ENCODE results near the gene TSR1. TPM values are rescaled to one million over a fixed set of nuclear protein-coding genes. Genes with fewer than 3 reads are reported as not detected.
A peak's percentile ranks its signal among the peaks of the same experiment; 100 is the strongest.

TSR1 gene
- polyA plus RNA-seq, 4 donors = 33.6 to 44.5 (median 38.5) TPM

DNA sequence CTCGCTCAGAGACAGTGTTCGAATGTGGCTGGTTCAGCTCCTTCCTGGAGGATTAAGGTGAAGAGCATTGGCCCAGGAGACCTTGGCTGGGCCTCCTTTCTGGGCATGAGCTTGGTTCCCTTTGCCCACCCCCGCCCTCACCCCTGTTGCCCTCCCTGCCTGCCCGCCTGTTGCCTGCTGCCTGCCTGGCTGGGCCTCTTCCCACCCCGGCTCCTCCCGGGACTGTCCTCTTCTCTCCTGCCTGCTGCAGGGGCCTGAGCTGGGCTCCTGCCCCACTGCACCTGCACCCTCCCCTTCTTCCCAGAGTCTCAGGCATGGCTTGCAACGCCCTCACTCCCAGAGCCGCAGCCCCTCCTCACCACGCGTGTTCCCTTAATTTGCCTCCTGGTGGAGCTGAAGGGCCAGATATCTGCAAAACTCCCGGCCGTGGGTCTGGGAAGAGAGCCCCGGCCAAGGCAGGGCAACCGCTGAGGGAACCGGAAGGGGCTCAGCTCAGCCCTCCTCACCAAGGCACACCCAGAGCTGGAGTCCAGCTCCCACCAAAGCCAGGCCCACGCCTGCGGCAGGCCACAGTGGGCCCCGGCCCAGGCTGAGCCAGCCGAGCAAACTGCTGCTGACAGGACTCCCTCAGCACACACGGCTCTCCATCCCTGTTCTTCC, 33.4 kb upstream of the TSR1 start:
- DNase-seq (ENCODE audit: low read depth in 4 of 4, low spot score in 2 of 4) = no peak

DNA sequence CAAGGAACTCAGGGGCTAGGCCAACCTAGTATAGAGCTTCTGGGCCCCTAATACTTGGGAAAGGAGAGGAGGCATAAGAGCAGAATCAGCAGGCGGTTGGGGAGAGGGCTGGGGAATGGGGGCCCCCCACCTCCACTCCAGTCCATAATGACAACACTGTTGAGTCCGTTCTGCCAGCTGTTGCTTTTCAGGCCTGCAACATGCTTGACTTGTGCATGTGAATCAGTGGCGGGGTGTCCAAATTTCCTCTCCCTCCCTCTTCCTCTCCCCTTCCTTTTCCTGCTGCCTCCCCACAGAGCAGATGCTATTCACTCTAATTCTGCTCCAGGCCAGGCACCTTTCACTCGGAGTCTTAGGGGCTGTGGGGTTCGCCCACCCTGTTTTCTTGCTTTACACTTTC, 32.8 kb upstream of the TSR1 start:
- no peak for DNase-seq (ENCODE audit: low read depth in 4 of 4, low spot score in 2 of 4)

DNA sequence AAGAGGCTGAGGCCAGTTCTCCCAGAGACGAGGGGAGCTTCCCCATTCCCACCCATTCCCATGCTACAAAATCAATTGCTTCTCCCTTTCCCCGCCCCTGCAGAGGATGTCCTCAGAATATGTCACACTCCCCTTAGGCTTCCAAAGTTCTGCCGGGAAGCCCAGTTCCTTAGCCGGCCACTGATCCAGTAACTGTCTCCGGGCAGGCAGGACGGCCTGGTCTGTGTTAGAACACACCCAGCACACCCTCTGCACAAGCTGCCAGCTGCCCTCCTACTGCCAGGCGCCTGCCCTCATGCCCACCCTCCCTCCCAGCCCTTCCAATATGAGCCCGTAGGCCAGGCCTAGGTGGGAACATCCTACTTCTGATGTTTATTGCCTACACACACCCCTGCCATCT, 32.1 kb upstream of the TSR1 start:
- DNase-seq (ENCODE audit: low read depth in 4 of 4, low spot score in 2 of 4) = no peak

DNA sequence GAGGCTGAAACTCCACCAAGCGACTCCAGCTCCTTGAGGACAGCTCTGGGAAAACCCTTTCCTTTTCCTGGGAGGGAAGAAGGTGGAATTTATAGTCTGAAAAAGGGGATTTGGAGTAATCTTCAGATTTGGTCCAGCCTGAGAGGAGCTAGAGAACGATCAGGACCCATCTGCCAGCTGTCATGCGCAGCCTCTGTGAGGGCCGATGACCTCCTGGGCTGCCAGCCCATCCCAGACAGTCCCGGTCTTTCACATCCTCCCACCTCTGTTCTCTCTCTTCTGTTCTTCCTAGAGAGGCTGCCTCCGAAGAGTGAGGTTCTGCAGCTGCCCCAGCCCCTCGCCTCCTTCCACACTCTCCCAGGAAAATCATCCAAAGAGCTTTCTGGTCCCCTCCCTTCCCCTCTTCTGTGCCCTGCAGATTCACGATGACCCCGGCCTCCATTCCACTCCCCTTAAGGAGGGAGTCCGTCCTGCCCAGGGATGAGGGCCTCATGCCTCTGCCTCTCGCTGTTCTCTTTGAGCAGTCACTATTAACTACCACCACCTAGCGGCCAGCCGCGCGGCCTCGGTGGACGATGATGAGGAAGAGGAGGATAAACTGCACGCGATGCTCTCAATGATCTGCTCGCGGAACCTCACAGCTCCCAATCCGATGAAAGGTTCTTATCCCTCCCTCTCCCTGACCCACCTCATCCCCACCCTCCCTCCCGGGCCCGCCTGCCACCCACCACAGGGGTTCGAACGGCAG, 30.7 kb upstream of the TSR1 start:
- DNase-seq (ENCODE audit: low read depth in 4 of 4, low spot score in 2 of 4) = no peak

DNA sequence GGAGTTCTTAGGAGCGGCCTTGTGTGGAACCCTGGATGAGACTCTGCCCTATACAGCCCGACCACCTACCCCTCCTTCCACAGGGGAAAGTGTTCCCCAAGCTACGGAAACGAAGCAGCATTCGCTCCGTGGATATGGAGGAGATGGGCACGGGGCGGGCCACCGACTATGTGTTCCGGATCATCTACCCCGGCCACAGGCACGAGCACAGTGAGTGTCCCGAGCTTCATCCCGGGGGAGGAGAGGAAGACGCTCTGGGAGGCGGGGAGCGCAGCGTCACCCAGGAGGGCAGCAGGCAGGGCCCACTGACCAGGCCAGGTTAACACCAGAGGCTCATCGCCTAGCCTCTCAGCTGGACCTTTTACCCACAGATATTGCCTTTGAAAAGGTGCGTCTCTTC, 28.9 kb upstream of the TSR1 start:
- DNase-seq (ENCODE audit: low read depth in 4 of 4, low spot score in 2 of 4) = no peak

DNA sequence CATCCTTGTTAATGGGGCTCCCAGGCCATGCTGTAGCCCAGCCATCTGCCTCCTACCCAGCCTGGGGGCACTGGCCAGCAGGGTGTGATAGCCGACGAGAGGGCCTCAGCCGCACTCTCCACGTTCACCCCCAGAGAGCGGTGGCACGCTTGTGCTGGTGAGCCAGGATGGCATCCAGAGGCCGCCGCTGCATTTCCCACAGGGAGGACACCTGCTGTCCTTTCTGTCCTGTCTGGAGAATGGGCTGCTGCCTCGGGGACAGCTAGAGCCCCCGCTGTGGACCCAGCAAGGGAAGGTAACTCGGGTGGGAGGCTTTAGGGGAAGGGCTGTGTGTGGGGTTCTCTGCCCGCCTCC, 28.5 kb upstream of the TSR1 start:
- no peak for DNase-seq (ENCODE audit: low read depth in 4 of 4, low spot score in 2 of 4)

DNA sequence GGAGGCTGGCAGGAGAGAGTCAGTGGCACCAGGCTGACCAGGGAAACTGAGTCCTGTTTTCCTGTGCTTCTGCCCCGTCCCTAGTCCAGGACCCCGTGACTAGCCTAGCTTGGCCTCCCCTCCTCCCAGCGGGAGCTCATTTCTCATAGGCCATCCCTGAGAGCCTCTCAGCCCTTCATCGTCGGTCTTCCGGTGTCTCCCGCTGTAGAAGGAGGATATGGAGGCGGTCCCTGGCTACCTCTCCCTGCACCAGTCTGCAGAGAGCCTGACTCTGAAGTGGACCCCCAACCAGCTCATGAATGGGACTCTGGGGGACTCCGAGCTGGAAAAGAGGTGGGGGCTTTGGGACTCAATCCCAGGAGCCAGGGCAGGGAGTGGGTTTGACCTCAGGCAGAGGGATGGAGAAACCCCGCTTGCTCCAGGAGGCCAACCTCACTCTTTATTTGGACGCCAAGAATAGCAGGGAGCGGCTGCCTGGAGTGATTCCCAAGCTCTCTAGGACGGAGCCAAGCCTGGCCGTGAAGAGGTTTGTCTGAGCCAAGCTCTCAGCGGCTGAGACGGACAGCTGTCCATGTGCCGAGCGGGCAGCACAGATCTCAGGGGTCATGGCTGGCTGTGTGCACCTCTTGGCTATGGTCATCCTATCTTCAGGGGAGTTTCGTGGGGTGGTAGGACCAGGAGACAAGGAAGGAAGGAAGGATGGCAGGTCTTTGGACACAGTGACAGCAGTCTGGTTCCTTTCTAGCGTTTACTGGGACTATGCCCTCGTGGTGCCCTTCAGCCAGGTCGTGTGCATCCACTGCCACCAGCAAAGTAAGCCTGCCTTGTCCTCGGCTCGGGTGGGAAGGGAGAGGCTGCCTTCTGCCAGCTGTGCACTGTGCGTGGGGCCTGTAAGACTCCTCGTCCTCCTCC, 27.9 kb upstream of the TSR1 start:
- no peak for DNase-seq (ENCODE audit: low read depth in 4 of 4, low spot score in 2 of 4)

DNA sequence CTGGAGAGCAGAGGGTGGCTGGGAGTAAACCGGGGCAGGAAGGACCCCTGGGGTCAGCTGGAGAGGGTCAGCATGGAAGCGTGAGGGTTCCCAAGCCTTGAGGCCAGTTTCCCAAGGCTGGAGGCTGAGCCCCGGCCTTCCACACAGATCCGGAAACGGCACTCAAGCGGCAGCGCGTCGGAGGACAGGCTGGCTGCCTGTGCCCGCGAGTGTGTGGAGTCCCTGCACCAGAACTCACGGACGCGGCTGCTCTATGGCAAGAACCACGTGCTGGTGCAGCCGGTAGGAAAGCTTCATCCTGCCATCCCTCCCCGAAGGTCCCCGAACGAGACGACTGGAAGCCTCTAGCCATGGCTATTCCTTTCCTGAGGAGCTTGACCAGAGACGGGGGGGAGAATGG, 27.1 kb upstream of the TSR1 start:
- no peak for DNase-seq (ENCODE audit: low read depth in 4 of 4, low spot score in 2 of 4)

DNA sequence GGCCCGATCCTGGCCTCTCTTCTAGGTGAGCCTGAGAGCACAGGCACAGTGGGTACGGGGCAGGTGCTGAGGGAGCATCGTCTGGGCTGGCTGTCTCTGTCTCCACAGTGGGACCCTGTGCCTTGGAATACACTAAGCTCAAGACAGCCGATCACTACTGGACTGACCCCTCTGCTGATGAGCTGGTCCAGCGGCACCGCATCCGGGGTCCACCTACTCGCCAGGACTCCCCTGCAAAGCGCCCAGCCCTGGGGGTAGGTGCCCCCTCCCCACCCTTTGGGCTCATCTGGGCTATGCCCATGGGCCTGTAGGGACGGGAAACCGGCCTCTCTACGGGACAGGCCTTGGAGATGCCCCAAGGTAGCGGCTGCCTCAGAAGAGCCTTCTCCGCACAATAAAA, 26.6 kb upstream of the TSR1 start:
- DNase-seq (ENCODE audit: low read depth in 4 of 4, low spot score in 2 of 4) = no peak

DNA sequence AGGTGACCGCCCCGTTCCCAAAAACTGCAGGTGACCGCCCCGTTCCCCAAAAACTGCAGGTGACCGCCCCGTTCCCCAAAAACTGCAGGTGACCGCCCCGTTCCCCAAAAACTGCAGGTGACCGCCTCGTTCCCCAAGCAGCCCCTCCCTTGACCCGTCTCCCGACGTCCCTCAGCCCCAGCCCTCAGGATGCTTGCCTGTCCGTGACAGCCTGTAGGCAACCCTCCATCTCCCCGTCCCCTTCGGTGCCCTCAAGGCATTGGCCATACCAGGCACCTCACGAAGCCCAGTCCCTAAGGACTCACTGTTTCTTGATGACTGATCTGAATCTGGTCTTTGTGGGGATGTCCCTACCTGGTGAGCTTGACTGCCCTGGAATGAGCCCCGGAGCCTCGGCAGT, 26.2 kb upstream of the TSR1 start:
- no peak for DNase-seq (ENCODE audit: low read depth in 4 of 4, low spot score in 2 of 4)

DNA sequence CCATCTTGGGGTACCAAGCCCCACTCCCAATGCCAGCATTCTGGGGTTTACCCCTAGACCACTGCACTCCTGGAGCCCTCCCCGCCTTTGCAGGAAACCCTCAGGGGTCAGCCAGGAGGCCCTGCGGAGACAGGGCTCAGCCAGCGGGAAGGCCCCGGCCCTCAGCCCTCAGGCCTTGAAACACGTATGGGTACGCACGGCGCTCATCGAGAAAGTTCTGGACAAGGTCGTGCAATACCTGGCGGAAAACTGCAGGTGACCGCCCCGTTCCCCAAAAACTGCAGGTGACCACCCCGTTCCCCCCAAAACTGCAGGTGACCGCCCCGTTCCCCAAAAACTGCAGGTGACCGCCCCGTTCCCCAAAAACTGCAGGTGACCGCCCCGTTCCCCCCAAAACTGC, 25.8 kb upstream of the TSR1 start:
- no peak for DNase-seq (ENCODE audit: low read depth in 4 of 4, low spot score in 2 of 4)

DNA sequence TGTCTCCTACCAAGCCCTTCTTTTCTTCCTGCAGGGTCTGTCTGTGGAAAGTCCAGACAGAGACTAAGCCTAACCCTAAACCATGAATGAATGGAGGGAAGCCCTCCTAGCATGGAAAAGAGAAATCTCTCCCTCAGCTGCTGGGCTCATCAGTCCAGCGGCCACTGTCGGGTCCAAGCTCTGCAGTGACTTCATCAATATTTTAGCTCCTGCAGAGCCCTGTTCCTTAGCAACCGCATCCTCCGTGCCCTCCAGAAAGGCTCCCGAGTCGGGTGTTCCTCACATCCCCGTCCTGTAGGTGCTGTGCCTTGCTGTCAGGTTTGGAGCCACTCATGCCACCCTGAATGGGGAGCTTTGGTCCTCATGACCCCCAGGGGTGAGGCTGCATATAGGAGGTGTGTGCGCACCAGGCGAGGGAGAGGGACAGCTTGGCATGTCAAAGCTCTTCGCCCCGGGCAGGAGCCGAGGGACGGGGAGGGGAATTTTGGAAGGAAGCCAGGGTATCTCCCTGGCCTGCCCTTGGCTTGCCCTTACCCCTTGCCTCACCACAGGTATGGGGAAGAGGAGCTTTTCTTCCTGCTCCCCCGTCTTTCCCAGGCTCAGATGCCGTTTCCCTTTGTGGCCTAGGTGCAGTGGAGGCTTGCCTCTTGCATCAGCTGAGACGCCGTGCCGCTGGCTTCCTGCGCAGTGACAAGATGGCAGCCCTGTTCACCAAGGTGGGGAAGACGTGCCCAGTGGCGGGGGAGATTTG, 24.9 kb upstream of the TSR1 start:
- no peak for DNase-seq (ENCODE audit: low read depth in 4 of 4, low spot score in 2 of 4)

DNA sequence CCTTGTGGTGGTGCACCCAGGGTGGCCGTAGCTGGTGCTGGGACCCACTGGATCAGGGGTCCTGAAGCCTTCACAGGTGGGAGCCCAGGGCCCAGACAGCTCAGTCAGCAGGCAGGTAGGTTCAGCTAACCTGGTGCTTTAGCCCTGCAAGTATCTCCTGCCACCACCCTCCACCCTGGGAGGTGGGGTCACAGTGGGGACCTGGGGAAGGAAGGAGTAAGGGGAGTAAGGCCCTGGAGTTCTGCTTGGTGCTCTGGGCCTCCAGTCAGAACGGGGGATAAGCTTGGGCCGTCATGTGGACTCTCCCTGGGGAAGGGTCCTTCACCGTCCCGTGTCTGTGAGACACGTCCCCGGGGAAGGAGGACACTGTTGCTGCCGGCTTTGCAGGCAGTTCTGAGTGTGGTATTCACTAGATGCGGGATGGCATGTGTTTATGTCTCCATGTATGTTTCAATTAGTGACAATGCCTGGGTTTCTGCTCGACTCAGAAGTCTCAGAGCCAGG, 21.7 kb upstream of the TSR1 start:
- DNase-seq (ENCODE audit: low read depth in 4 of 4, low spot score in 2 of 4) = no peak

DNA sequence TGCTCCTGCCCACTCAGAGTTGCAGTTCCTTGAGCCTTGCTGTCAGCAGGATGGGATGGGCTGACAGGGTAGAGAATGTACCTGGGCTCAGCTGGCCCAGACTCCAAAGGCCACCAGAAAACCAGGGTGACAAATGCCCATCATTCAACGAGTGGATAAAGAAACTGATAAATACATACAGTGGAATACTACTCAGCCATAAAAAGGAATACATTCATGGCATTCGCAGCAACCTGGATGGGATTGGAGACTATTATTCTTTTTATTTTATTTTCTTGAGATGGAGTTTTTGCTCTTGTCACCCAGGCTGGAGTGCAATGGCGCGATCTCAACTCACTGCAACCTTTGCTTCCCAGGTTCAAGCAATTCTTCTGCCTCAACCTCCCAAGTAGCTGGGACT, 21.0 kb upstream of the TSR1 start:
- DNase-seq (ENCODE audit: low read depth in 4 of 4, low spot score in 2 of 4) = no peak

DNA sequence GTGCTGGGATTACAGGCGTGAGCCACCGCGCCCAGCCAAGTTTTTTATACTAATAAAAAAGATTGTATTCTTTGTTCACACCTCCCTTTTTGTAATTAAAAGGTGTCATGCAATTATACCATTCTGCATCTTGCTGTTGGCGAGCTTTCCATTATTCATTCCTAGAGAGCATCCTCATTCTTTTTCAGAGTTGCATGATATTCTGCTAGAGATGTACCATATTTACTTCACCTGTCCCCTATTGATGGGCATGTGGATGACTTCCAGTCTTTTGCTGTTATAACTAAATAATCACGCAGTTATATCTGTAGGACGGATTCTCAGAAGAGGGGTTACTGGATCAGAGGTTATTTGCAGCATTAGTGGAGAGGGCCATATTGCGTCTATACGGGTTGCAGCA, 18.1 kb upstream of the TSR1 start:
- no peak for DNase-seq (ENCODE audit: low read depth in 4 of 4, low spot score in 2 of 4)

DNA sequence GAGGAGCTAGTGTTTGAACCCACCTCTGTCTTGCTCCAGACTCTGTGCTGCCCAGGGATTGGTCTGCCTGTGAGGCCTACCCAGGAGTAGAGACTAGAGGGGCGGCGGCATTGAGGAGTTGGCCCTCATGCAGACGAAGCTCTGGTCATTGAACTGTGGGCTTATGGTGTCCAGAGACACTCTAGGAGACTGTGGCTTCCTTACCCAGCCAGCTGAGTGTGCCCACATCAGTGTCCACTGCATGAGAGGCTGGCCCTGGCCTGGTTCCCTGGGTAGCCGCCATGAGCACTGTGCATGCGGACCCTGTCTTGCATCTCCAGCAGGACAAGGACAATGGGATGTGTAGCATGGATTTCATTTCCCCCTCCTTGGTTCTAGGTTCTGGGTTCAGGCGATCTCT, 15.0 kb upstream of the TSR1 start:
- DNase-seq (ENCODE audit: low read depth in 4 of 4, low spot score in 2 of 4) = no peak

DNA sequence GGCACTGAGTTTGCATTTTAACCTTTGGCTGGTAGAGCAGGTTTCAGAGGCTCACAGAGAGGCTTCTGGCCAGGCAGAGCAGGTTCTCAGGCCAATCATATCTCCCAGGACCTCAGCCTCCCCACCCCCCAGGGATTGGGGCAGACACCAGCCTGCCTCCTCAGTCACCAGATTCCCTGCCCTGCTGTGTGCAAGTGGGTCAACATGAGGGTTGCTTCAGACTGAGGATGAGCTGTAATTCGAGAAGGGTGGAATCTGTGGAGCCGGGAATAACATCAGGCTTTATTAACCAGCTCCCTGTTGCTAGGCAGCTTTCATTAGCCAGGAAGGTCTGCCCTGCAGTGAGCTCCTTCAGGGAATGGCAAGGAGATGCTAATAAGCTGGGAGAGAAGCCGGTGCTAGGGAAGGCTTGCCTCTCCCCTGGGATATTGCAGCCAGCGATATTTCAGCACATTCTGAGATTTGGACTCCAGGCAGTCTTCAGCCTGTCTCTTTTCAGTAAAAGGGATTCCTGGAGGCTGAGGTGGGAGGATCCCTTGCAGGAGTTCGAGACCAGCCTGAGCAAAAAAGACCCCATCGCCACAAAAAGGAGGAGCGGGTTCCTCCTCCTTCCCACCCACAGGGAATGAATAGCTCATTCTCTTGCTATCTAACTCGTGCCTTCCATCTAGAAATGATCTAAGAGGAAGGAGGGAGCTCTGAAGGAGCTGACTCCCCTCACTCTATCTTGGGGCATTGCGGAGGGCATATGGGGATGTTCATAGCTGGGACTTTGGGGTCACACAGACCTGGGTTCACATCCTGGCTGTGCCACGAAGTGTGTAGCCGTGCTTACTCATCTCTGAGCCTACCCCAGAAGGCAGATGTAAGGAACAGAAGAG, 11.8 kb upstream of the TSR1 start:
- DNase-seq (ENCODE audit: low read depth in 4 of 4, low spot score in 2 of 4) = peak in 2 of 4 donors; percentile 49 to 59

DNA sequence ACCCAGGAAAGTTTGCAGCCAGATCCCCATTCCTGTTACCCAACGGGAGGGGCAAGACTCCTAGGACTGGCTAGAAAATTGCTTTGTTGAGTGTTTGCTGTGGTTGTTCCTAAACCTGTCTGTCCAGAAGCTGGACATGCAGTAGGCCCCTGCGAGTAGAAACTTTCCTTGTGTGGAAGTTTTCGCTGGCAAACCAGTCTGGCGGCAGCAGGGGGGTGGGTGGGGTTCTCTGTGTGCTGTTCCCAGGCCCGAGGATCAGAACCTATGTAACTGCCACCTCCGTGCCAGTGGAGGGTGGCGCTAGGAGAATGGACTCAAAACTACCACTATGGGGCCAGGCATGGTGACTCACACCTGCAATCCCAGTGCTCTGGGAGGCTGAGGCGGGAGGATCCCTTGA, 10.2 kb upstream of the TSR1 start:
- DNase-seq (ENCODE audit: low read depth in 4 of 4, low spot score in 2 of 4) = no peak

DNA sequence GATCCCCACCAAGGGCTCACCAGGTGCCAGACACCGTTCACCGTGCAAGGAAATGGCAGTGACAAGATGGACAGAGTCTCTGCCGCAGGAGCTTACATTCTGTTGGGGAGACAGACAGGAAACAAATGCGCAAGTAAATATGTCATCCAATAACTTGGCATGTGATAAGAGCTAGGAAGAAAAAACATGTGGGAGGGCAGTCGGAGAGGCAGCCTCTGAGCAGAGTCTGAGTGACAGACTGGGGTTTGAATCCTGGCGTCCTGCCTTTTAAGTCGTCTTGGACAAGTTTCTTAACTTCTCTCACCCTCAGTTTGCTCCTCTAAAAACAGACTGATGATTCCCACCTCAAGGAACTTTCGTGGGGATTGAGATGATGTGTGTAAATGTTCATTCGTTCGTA, 8.3 kb upstream of the TSR1 start:
- DNase-seq (ENCODE audit: low read depth in 4 of 4, low spot score in 2 of 4) = no peak

DNA sequence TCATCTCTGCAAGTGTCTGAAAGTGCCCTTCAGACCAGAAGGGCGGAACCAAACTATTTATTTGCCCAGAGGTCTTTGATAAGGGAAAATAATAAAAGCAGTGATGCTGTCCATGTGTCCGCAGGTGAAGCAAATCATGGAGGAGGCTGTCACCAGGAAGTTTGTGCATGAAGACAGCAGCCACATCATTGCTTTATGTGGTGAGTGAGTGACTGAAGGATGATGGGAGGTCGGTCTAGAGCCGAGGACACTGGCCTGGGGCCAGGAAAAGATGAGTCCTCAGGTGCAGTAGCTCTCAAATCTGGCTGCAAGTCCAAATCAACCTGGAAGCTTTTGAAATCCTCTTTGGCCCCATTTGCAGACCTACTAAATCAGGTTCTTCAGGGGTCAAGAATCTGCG, 7.2 kb upstream of the TSR1 start:
- DNase-seq (ENCODE audit: low read depth in 4 of 4, low spot score in 2 of 4) = no peak
